SU-DHL-6 (cell line): ENCODE results near the gene KDM3B.

Source experiments
- H2AFZ ChIP-seq: fragments of 200-600 bp; sonication (generic); 2 replicates; pipeline ENCODE4 v1.6.1; 2014; ENCODE audit warnings: low read depth, mild to moderate bottlenecking, moderate library complexity, mixed read lengths, antibody characterized with exemption, low read length; ENCODE audit not compliant: severe bottlenecking
- H3F3A ChIP-seq: fragments of 200-600 bp; shearing (Covaris generic); 2 replicates; pipeline ENCODE4 v1.6.0; 2016; ENCODE audit warnings: antibody characterized with exemption, mild to moderate bottlenecking; ENCODE audit not compliant: insufficient read depth
- H3K27ac ChIP-seq: fragments of 200-600 bp; sonication (generic); 2 replicates; pipeline ENCODE4 v1.5.1; 2016; ENCODE audit warnings: low read depth, mild to moderate bottlenecking, low read length, moderate library complexity, mixed read lengths
- H3K27me3 ChIP-seq: fragments of 200-600 bp; sonication (generic), shearing (Covaris generic); 2 replicates; pipeline ENCODE4 v1.6.0; 2014; ENCODE audit warnings: mild to moderate bottlenecking, low read length
- H3K36me3 ChIP-seq: fragments of 200-600 bp; sonication (generic); 2 replicates; pipeline ENCODE4 v1.6.1; 2014; ENCODE audit warnings: mild to moderate bottlenecking, low read length, mixed read lengths
- H3K4me2 ChIP-seq: fragments of 300-600, 200-600 bp; shearing (Covaris generic), sonication (generic); 2 replicates; pipeline ENCODE4 v1.6.0; 2014; ENCODE audit warnings: low read length, low read depth, mild to moderate bottlenecking; ENCODE audit not compliant: poor library complexity, severe bottlenecking
- H3K4me3 ChIP-seq: fragments of 200-600 bp; sonication (generic); 2 replicates; pipeline ENCODE4 v1.5.1; 2014; ENCODE audit warnings: antibody characterized with exemption, low read length, mild to moderate bottlenecking, mixed read lengths; ENCODE audit not compliant: insufficient read depth, poor library complexity, severe bottlenecking
- H3K79me2 ChIP-seq: fragments of 200-600 bp; sonication (generic); 2 replicates; pipeline ENCODE4 v1.6.1; 2014; ENCODE audit warnings: mild to moderate bottlenecking, low read length, moderate library complexity; ENCODE audit not compliant: insufficient read depth
- H3K9ac ChIP-seq: fragments of 200-600 bp; sonication (generic); 2 replicates; pipeline ENCODE4 v1.7.0; 2014; ENCODE audit warnings: mild to moderate bottlenecking, low read length
- H3K9me2 ChIP-seq: fragments of 200-600 bp; sonication (generic); replicated peaks from 2 replicates; pipeline ENCODE4 v1.6.1; 2014; ENCODE audit warnings: low read length; ENCODE audit not compliant: insufficient read depth
- H3K9me3 ChIP-seq: fragments of 200-600 bp; sonication (generic); 2 replicates; pipeline ENCODE4 v1.6.1; 2014; ENCODE audit warnings: low read length, mixed read lengths; ENCODE audit not compliant: insufficient read depth
- H4K20me1 ChIP-seq: fragments of 200-600 bp; sonication (generic); 2 replicates; pipeline ENCODE4 v1.6.1; 2014; ENCODE audit warnings: low read depth, mild to moderate bottlenecking, antibody characterized with exemption, low read length, moderate library complexity, mixed read lengths
- CTCF ChIP-seq: fragments of 200-600 bp; sonication (generic); IDR thresholded peaks from one replicate; pipeline ENCODE4 v1.5.1; 2017; ENCODE audit warnings: antibody characterized with exemption, mild to moderate bottlenecking, low read length, moderate library complexity; ENCODE audit not compliant: insufficient read depth, poor library complexity, severe bottlenecking
- EZH2phosphoT487 ChIP-seq: fragments of 200-600 bp; sonication (generic), shearing (Covaris generic); conservative IDR thresholded peaks from 2 replicates; pipeline ENCODE4 v1.6.1; 2018; ENCODE audit warnings: mild to moderate bottlenecking, antibody characterized with exemption, low read length, moderate library complexity, mixed read lengths

The KDM3B gene

DNA sequence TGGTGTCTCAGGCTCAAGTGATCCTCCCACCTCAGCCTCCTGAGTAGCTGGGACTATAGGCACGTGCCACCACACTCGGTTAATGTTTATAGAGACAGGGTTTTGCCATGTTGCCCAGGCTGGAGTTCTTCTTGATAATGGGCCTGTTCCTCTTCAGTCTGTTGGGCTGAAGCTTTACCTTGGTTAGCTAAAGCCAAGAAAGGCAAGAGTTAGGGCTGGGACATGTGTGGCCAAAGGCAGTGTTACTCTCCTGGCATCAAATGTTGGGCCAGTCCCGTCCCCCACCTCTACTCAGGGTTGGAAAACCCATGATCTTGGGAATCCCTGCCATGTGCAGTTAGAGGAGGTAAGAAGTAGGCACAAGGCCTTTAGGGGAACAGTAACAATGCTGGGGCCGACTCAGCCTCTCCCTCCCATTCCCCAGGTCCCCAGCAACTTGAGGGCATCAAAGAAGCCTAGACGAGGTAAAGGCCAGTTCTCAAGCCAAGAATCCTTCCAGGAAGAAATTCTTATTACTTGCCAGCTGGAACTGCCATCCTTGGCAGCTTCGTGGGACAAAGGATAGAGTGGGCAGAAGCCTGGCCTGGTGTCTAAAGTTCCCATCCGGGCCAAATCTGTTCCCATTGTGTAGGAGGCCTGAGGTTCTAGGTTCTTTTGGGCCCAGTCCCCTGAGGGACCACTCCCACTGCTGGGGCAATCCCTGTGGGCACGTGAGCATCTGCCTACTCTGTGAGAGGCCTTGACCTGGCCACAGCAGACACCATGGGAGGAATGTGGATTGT is 117.2 kb downstream of the KDM3B start:
- H4K20me1 ChIP-seq: peaks cover 6% of the 10 kb centered on the region; the same call in 1 of the 2 replicates
- TF ChIP-seq EZH2phosphoT487 (no peak), CTCF (no peak)
- H3K9me2 ChIP-seq: no peaks in the 10 kb centered on the region
- H2AFZ ChIP-seq: no peak overlapping the region
- H3F3A ChIP-seq: peaks cover 13% of the 10 kb centered on the region
- H3K4me3 ChIP-seq: no peak overlapping the region
- H3K27ac ChIP-seq: no peak overlapping the region
- H3K27me3 ChIP-seq: no peaks in the 10 kb centered on the region
- no peaks in the 10 kb centered on the region for H3K9me3 ChIP-seq
- no peak overlapping the region for H3K4me2 ChIP-seq
- no peaks in the 10 kb centered on the region; the same call in 1 of the 2 replicates for H3K36me3 ChIP-seq
- H3K79me2 ChIP-seq: no peaks in the 10 kb centered on the region
- no peak overlapping the region for H3K9ac ChIP-seq

DNA sequence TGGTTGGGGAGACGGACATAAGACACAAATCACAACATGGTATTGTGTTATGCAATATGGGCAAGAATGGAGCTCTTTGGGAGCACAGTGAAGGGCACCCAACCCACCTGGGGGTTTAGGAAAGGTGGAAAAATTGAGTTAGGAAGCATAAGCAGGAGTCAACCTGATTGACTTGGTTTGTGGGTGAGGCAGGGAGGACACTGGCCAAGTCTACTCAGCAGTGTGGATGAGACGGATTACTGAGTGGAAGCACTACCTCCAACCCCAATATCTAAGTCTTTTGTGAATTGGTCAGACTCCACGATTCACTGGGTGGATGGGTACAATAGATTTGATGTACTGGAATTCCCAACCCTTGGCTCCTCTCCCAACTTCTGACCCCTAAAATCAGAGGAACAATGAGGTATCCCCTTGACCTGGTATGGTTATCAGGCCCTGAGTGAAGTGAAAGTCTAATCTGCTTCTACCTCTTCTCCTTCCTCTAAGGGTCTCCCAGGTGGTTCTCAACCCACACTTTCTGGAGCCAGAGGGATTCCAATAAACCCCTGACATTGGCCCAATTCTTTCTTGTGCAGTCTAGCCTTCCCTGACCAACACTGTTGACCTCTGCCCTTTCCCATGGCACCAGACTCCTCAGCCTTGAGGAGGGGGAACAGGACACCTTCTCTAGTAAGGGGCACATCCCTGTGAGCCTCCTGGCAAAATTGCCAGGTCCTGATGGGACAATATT is 118.0 kb downstream of the KDM3B start:
- TF ChIP-seq CTCF (no peak), EZH2phosphoT487 (no peak)
- H3K4me2 ChIP-seq: no peak overlapping the region
- no peak overlapping the region for H3K27ac ChIP-seq
- no peaks in the 10 kb centered on the region for H3K9me3 ChIP-seq
- H3K9me2 ChIP-seq: no peaks in the 10 kb centered on the region
- no peak overlapping the region for H3K9ac ChIP-seq
- no peaks in the 10 kb centered on the region for H3K79me2 ChIP-seq
- no peaks in the 10 kb centered on the region; the same call in 1 of the 2 replicates for H3K36me3 ChIP-seq
- no peak overlapping the region for H3K4me3 ChIP-seq
- H4K20me1 ChIP-seq: peaks cover 6% of the 10 kb centered on the region; the same call in 1 of the 2 replicates
- H3K27me3 ChIP-seq: no peaks in the 10 kb centered on the region
- H2AFZ ChIP-seq: no peak overlapping the region
- H3F3A ChIP-seq: peaks cover 13% of the 10 kb centered on the region

DNA sequence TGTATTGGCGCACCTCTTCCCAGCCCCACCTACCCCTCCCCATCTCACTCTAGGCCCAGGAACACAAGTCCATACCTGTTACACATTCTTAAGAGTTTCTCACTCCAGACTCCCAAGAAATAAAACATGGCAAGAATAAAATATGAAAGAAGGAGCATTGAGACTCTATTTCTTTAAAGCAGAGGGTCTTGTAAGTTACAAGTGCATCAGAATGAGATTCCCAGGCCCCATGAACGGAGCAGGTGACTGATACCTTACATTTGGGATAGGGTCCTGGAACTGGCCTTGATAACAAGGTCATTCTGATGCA is 118.5 kb downstream of the KDM3B start:
- no peak overlapping the region for H3K4me2 ChIP-seq
- H2AFZ ChIP-seq: no peak overlapping the region
- H3K4me3 ChIP-seq: no peak overlapping the region
- peaks cover 6% of the 10 kb centered on the region; the same call in 1 of the 2 replicates for H4K20me1 ChIP-seq
- H3K9ac ChIP-seq: no peak overlapping the region
- H3F3A ChIP-seq: peaks cover 13% of the 10 kb centered on the region
- no peaks in the 10 kb centered on the region for H3K9me3 ChIP-seq
- no peaks in the 10 kb centered on the region for H3K9me2 ChIP-seq
- no peaks in the 10 kb centered on the region for H3K79me2 ChIP-seq
- TF ChIP-seq EZH2phosphoT487: no peak
- TF ChIP-seq CTCF: no peak
- H3K27ac ChIP-seq: no peak overlapping the region
- H3K36me3 ChIP-seq: no peaks in the 10 kb centered on the region; the same call in 1 of the 2 replicates
- H3K27me3 ChIP-seq: no peaks in the 10 kb centered on the region
